Endometrium (tissue), 2 donors: ENCODE data around the gene METTL24.
"Not testable (repeated sequence)": the region's sequence is repeated elsewhere in the genome, so short reads cannot be mapped to it uniquely, and the experiment has no call there.

Source experiments
- FAIRE-seq: peaks from 2 replicates; lab custom pipeline; 2012; peaks lifted over from hg19 to GRCh38; lab: Jason Lieb, UNC
- donor health status: control.
- donor health status: control.

METTL24 gene

GRCh38 chr6:110310861-110311446 lies 47.2 kb downstream of the METTL24 start:
- no peak for FAIRE-seq

GRCh38 chr6:110309432-110309831 lies 48.7 kb downstream of the METTL24 start:
- FAIRE-seq: not testable (repeated sequence)

GRCh38 chr6:110307368-110307767 lies 50.8 kb downstream of the METTL24 start:
- no peak for FAIRE-seq

- not testable (repeated sequence) for FAIRE-seq
These were observed 52.3 kb downstream of the METTL24 start for GRCh38 chr6:110305832-110306231.

- not testable (repeated sequence) for FAIRE-seq
These were observed 54.5 kb downstream of the METTL24 start for GRCh38 chr6:110303692-110304091.

- FAIRE-seq: no peak
These were observed 59.2 kb downstream of the METTL24 start for GRCh38 chr6:110298916-110299315.

GRCh38 chr6:110298411-110298810 lies 59.7 kb downstream of the METTL24 start:
- no peak for FAIRE-seq

GRCh38 chr6:110296241-110297025 lies 61.7 kb downstream of the METTL24 start:
- FAIRE-seq: no peak

GRCh38 chr6:110295451-110296165 lies 62.5 kb downstream of the METTL24 start:
- no peak for FAIRE-seq

- FAIRE-seq: no peak
These were observed 70.4 kb downstream of the METTL24 start for GRCh38 chr6:110287462-110288341.

GRCh38 chr6:110285306-110286060 lies 72.7 kb downstream of the METTL24 start:
- FAIRE-seq: no peak

- FAIRE-seq: no peak
These were observed 73.3 kb downstream of the METTL24 start for GRCh38 chr6:110284855-110285254.

- FAIRE-seq: no peak
These were observed 74.5 kb downstream of the METTL24 start for GRCh38 chr6:110283657-110284056.

GRCh38 chr6:110282412-110282811 lies 75.7 kb downstream of the METTL24 start:
- FAIRE-seq: no peak

GRCh38 chr6:110277100-110277665 lies 81.0 kb downstream of the METTL24 start:
- FAIRE-seq: no peak

GRCh38 chr6:110272781-110273180 lies 85.4 kb downstream of the METTL24 start:
- FAIRE-seq: not testable (repeated sequence)

- no peak for FAIRE-seq
These were observed 86.5 kb downstream of the METTL24 start for GRCh38 chr6:110271732-110272022.

- FAIRE-seq: no peak
These were observed 88.0 kb downstream of the METTL24 start for GRCh38 chr6:110270165-110270564.

- FAIRE-seq: no peak
These were observed 88.5 kb downstream of the METTL24 start for GRCh38 chr6:110269623-110270022.

GRCh38 chr6:110266996-110267395 lies 91.2 kb downstream of the METTL24 start:
- no peak for FAIRE-seq

- no peak for FAIRE-seq
These were observed 92.9 kb downstream of the METTL24 start for GRCh38 chr6:110265273-110265672.
